UCSD-AML1 (cell line): ENCODE measurements around the gene HNRNPK.

ENCODE experiments used
- DNase-seq: peaks from one replicate; lab custom pipeline; 2025; ENCODE audit not compliant: unreplicated experiment; lab: John Stamatoyannopoulos, UW

HNRNPK gene

DNA sequence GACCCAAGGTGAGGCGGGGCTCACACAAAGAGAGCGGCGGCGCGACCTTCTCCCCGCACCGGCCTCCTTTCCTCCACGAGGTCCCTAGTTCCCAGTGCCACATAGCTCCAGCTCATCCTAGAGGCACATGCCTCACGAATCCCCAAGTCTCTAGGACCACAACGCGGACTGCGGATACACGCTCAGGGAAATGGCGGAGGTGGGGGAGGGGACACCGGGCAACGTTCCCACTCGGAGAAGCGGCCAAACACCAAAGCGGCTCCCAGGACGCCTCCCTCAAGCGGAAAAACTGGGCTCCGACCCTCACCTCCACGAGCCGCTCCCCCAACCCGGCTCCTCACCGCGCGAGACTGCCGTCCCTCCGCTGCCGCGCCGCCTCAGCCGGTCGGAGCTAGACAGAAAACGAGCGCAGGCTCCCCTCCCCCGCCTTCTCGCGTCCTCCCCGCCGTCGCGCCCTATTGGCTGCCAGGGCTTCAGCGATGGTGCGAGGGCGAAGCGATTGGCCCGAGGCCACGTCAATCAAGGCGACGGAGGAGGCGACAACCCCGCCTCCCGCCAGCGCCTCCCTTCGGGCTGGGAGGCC is at the start of gene HNRNPK:
TSS of gene HNRNPK (minus strand) at position 404 of the 583 bp plus-strand sequence. CDS start 1,963 bp downstream, outside the sequence.
- DNase-seq = peak; percentile 98

DNA sequence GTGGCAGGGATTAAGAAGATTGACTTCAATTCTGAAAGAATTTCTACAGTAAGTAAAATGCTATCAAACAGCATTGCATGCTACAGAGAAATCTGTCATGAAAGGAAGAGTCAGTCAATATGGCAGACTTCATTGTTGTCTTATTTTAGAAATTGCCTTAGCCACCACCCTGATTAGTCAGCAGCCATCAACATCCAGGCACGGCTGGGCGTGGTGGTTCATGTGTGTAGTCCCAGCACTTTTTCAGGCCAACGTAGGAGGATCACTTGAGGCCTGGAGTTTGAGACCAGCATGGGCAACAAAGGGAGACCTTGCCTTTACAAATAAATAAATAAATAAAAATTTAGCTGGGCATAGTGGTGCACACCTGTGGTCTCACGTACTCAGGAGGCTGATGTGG is 47.2 kb upstream of the HNRNPK start:
- DNase-seq = no peak

DNA sequence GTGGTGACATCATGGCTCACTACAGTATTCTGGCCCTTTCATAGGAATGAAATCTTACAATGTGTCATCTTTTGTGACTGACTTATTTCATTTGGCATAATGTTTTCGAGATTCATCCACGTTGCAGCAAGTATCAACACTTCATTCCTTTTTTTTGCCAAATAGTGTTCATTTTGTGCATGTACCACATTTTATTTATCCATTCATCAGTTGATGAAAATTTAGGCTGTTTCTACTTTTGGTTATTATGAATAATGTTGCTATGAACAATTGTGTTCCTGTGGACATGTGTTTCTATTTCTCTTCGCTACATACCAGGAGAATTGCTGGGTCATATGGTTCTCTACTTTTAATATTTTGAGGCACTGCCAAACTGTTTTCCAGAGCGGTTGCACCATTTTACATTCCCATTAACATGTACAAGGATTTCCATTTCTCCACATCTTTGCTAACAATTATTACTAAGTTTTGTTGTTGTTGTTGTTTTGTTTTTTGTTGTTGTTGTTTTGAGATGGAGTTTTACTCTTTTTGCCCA is 44.1 kb upstream of the HNRNPK start:
- no peak for DNase-seq

DNA sequence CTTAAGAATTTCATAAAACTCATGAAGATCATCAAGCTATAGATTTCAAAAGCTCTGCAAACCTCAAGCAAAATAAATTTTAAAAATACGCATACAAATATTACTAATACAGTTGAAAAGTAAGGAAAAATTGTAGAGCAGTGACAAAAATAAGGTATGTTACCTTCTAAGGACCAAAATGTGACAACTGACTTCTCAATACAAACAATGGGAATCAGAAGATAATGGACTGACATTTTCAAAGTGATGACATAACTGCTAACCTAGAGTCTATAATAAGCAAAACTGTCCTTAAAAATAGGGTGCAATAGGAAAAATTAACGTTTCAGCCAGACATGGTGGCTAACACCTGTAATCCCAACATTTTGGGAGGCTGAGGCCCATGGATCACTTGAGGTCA is 27.6 kb upstream of the HNRNPK start:
- no peak for DNase-seq

DNA sequence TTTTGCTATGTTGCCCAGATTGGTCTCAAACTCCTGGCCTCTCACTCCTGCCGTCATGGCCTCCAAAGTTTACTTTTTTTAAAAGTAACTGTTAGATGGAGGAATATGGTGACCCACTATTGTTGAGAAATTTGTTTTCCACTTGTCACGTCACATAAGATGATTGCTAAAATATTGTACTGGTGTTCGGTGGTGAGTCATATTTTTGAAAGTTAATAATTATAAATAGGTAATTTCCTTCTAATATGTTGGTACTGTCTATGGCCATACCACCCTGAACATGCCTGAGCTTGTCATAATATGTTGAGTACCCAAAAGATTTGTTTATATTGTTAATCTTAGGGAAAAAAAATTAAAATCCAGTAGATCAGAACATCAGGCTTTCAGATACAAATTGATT is 23.2 kb upstream of the HNRNPK start:
- no peak for DNase-seq

DNA sequence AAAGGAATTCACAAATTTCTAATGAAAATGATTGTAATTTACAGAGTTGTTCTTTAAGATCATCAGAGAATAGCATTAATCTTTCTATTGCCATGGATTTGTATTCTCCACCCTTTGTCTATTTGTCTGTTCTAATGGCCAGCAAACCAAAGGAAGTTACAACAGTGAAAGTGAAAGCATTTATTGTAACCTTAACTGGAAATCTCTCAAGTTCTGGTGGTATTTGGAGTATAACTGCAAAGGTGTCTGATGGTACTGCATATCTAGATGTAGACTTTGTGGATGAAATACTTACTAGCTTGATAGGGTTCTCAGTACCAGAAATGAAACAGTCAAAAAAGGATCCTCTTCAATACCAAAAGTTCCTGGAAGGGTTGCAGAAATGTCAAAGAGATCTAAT is 22.3 kb upstream of the HNRNPK start:
- no peak for DNase-seq

DNA sequence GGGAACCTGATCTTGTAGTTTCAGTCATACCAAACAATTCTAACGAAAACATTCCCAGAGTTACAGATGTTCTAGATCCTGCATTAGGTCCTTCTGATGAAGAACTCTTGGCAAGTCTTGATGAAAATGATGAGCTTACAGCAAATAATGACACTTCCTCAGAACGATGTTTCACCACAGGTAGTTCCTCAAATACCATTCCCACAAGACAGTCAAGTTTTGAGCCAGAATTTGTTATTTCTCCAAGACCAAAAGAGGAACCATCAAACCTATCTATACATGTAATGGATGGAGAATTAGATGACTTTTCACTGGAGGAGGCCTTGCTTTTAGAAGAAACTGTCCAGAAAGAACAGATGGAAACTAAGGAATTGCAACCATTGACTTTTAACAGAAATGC is 21.6 kb upstream of the HNRNPK start:
- DNase-seq = no peak

DNA sequence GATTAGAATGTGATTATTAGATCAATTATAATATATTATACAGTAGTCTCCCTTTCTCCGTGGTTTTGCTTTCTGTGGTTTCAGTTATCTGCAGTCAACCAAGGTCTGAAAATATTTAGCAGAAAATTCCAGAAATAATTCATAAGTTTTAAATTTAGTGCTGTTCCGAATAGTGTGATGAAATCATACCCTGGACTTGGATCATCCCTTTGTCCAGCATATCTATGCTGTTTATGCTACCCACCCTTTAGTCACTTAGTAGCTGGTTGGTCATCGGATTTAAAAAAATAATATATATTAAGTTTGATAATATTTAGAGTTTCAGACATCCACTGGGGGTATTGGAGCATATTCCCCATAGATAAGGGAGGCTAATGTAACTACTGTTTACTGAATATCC is 20.2 kb upstream of the HNRNPK start:
- DNase-seq = no peak

DNA sequence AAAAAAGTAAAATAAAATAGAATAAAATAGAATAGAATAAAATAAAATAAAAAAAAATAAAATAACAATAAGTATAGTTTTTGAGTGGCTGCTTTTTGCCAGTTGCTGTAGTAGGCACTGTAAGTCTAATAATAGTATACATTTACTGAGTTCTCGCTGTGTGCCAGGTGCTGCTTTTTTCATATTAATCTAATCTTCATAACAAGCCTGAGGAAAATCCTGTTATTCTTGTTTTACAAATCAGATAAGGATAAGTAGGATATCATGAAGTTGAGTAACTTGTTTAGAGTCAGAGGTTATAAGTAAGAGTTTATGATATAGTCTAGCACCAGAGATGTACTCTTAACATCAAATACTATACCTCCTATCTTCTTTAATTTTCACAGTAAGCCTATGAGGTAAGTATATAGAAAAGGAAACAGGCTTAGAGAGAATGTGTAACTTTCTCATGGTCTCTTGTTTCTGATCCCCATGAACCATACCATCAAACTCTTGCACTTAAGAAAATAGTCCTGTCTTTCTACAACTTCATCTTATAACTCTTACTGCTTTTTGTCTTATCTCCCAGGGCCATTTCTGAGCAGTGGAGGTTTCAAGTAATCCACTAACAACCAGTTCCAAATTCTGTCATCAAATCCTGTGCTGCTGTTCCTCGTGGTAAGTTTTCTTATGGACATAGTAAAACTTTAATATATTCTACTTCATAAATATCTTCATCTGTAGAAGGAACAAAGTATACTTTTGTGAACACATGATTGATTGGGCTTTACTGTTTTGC is 19.3 kb upstream of the HNRNPK start:
- no peak for DNase-seq

DNA sequence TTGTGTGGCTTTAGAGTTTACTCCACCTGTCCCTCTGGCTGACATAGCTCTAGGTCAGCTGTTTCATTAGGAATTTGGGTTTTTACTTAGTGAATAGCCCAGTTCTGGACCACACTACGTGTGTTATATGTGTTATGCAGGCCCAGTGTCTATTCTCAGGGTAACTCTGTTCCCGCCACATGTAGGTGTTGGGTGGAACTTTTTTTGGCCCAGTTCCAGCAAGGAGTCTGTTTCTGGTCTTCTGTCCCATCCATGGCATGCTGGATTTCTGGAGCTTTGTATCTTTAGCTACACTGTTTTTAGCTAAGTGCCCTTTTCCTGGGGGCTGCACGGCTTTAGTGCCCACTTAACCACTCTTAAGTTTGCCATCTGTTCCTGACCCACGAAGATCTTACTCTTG is 16.1 kb upstream of the HNRNPK start:
- no peak for DNase-seq

DNA sequence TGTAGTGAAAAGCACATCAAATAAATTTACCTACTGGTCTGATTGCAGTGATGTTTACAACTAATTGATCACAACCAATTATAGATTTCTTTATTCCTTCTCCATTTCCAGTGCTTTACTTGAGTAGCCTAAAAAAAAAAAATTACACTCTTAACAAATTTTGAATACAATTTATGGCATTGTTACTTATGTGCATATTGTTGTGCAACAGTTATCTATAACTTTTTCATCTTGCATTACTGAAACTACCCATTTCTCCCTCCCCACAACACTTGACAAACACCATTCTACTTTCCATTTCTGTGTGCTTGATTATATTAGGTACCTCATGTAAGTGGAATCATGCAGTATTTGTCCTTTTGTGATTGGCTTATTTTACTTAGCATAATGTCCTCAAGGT is 12.9 kb upstream of the HNRNPK start:
- DNase-seq = no peak

DNA sequence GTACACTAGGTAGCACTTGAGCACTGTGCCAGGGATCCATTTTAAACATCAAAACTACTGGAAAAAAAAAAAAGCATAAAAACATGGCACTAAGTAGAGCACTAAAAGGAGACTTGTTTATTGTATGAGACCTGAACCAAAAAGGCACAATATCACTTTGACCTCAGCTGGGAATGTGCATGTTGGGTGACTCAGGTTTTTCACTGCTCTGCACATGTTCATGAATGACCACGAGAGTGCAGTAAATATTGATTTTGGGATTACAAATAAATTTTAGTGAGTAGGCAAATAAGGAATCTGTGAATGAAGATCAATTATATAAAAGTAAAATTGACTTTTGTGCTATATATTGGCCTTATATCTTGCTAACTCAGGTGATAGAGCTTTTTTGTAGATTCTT is 12.4 kb upstream of the HNRNPK start:
- no peak for DNase-seq

DNA sequence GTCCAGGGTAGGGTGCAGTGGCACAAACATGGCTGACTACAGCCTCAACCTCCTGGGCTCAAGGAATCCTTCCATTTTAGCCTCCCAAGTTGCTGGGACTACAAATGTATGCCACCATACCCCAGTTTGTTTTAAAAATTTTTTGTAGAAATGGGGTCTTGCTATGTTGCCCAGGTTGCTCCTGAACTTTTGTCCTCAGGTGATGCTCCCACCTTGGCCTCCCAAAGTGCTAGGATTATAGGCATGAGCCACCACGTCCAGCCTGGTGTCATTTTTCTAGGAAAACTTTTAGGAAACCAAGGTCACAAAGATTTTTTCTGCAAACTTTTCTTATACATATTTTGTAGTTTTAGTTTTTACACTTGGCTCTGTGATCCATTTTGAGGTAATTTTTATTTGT is 11.3 kb upstream of the HNRNPK start:
- DNase-seq = no peak

DNA sequence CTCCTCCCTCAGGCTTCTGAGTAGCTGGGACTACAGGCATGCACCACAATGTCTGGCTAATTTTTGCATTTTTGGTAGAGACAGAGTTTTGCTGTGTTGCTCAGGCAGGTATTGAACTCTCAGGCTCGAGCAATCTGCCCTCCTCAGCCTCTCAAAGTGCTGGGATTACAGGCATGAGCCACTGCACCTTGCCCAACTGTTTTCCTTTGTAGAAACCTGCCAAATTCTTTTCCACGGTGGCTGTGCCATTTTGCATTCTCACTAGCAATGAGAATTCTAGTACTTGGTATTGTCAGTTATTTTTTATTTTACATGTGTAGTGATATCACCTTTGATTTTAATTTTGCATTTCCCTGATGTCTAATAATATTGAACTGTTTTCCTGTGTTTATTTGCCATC is 8.4 kb upstream of the HNRNPK start:
- DNase-seq = no peak

DNA sequence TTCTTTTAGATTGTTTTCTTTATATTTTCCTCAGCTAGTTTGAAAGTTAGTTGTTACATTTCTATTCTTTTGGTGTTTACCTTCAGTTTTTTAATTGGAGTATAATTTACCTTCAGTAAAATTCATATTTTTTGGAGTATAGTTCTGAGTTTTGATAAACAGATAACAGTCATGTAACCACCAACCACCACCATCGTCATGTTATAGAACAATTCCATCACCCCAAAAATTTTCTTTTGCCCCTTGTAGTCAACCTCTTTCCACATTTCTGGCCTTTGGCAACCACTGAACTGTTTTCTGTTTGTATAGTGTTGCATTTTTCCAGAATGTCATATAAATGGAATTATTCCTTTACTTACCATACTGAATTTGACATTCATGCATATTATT is 7.4 kb upstream of the HNRNPK start:
- no peak for DNase-seq

DNA sequence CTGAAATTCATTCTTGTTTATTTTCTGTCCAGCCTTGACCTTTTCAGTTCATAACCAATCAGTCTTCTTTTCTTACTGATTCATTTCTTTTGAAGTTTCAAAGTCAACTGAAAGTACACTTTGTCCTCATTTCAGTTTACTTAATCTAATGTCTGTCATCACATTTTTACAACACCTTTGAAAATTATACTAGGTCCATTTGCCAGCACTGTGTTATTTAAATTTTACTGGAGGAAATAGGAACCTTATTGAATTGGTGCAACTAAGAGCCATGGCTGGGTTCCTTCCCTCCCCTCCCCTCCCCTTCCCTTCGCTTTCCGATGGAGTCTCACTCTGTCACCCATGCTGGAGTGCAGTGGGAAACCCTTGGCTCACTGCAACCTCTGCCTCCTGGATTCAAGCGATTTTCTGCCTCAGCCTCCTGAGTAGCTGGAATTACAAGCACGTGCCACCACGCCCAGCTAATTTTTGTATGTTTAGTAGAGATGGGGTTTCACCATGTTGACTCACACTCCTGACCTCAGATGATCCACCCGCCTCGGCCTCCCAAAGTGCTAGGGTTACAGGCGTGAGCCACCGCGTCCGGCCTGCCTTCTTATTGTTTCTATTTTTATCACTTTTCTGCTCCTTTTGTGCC is 6.9 kb upstream of the HNRNPK start:
- no peak for DNase-seq

DNA sequence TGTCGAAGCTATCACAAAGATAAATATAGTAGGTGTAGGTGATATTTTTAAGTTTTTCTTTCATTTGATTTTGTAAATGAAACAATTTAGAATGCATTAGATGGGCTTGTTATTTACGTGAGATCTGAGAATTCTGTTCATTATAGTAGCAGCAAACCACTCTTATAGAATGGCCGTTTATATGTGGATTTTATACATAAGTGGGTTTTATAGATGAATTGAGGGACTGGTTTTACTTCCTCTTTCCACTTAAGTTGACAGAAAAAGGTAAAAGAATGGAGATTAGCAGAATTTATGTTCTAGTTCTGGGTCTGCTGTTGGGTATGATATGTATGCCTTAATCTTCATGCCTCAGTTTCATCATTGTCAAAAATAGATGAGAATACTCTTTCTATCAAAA is 6.2 kb upstream of the HNRNPK start:
- no peak for DNase-seq

DNA sequence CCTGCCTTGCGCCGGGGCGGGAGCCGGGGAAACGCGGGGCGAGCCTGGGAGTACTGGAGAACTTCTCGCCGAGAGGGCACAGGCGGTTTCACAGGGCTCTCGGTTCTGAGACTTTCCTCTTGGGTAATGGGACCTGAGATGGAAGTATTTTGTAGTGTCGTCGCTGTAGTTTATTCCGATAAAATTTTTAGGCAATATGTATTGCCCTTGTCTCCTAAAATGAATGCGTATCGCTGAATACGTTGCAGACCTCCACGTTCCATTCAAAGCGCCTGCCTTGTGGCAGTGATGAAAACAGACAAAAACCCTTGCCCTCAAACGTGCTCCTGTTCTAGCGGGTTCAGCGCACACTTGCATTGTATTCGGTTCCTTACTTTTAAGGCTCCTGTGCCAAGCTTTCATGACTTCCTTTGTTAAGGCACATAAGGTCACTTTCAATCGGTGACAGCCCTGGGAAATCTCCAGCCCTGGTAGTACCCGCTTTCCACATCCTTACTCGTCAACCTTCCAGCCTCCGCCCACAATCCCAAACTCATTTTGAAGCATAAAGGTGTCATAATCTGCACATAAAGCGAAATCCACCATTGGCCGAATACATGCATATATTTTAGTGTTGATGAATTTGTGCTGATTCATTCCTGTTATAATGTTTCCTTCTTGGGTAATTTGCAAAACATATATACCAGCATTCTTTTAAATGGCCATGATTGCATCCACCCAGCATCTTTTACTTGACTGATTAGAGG is 1.3 kb upstream of the HNRNPK start:
- peak; percentile 33 for DNase-seq

DNA sequence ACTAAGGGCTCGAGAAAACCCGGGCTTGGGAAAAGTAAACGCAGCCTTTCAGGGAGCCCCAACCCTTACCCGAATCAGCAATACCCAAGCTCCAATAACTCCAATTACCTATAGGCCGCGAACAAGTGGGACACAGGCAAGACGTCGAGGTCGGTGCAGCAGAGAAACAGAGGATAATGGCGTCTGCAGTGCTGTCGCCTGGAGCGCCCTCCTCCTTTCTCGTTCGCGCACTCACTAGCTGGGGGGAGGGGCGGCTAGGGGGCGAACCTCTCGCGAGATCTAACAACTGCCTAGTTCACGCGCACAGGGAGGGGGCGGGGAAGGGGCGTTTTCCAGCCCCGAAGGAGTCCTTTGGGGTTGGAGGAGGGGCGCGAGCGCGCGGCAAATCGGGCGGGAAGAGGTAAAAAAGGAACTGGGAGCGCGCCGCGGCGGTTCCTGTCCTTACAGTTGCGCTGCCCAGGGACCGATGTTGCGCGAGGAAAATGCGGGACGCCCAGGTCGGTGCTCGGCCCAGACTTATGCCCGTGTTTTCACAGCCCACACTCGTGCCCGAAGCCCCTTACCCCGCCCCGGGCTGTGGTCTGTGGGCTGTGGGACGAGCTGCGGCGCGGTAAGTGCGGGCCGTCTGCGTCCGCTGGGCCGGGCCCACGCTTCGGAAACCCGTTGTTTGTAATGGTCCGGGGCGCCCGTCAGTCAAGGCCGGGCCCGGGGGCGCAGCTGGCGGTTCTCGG is 545 bp upstream of the HNRNPK start, which contains the start of gene RMI1:
TSS of gene RMI1 (plus strand) at position 411 of the 731 bp plus-strand sequence. CDS start 20,182 bp downstream, outside the sequence.
- DNase-seq = peak; percentile 99

DNA sequence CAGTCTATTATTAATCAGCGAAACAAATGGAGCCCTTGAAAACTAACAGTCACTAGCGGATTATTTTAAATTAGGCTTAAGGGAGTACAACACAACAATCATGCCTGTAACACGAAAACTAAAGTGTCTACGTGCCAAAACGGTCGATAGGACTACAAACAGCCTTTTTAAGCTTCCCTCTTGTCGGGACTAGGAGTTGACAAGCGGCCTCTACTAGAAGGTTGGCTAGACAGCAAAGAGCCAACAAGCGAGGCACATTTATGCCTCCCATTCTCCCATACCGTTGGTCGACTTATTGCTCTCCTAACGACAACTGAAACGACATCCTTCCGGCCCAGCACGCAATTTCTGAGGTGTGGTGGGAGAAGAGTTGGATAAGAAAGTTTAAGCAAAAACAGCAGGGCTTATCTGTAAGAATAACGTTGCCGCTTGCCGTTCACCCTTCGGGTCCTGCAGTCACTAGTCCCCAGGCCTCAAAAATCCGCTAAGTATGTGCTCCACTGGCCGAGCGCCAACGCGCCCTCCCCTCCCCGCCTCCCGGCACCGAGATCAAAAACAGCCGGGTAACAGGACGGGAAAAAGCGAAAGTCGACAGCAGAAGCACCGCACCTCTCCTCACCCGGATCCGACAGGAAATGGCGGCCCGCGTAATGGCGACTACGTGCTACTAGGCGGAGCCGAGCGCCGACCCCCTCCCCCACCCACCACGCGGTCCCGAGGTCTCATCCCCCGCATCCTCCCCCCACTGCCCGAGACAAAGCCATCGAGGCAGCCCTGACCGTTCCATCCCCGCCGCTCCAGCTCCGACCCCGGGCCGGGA is 813 bp downstream of the HNRNPK start:
- peak; percentile 85 for DNase-seq
